HEK293T (cell line): ENCODE results near the gene SLC16A3.

Experiments used
- CTCF ChIA-PET: fragments of 350-600 bp; formaldehyde crosslinking; extraction: SDS; loops from one replicate; lab custom pipeline; 2021; ENCODE audit warnings: antibody characterized with exemption, inconsistent platforms; lab: Yijun Ruan, JAX
- POLR2A ChIA-PET: fragments of 350-600 bp; formaldehyde crosslinking; extraction: SDS; loops from one replicate; lab custom pipeline; 2020; ENCODE audit warnings: antibody characterized with exemption, inconsistent platforms; lab: Yijun Ruan, JAX
- DNase-seq: peaks from one replicate; pipeline ENCODE4 v3.0.0; 2012; ENCODE audit warnings: mixed read lengths; ENCODE audit errors: extremely low spot score
- ARNT ChIP-seq: fragments of 450-650 bp; IDR thresholded peaks from 2 replicates; pipeline ENCODE4 v1.6.1; 2017; ENCODE audit warnings: mild to moderate bottlenecking
- BHLHE40 ChIP-seq: fragments of 450-650 bp; IDR thresholded peaks from 2 replicates; pipeline ENCODE4 v1.6.1; 2016; ENCODE audit warnings: mild to moderate bottlenecking, moderate library complexity, borderline replicate concordance
- CTBP1 ChIP-seq: fragments of 450-650 bp; IDR thresholded peaks from 2 replicates; pipeline ENCODE4 v1.6.1; 2016; ENCODE audit warnings: borderline replicate concordance
- ELF4 ChIP-seq: fragments of 450-650 bp; IDR thresholded peaks from 2 replicates; pipeline ENCODE4 v1.6.1; 2017; ENCODE audit warnings: antibody characterized with exemption
- FOXA1 ChIP-seq: fragments of 450-650 bp; IDR thresholded peaks from 2 replicates; pipeline ENCODE4 v1.6.1; 2016; ENCODE audit warnings: mild to moderate bottlenecking
- FOXK2 ChIP-seq: fragments of 450-650 bp; IDR thresholded peaks from 2 replicates; pipeline ENCODE4 v1.6.1; 2016; ENCODE audit warnings: mild to moderate bottlenecking
- FOXM1 ChIP-seq: fragments of 450-650 bp; IDR thresholded peaks from 2 replicates; pipeline ENCODE4 v1.6.1; 2017; ENCODE audit warnings: mild to moderate bottlenecking, borderline replicate concordance
- HDGF ChIP-seq: fragments of 450-650 bp; IDR thresholded peaks from 2 replicates; pipeline ENCODE4 v1.6.1; 2017; ENCODE audit warnings: antibody characterized with exemption, borderline replicate concordance
- L3MBTL2 ChIP-seq: fragments of 450-650 bp; conservative IDR thresholded peaks from 2 replicates; pipeline ENCODE4 v1.6.1; 2016; ENCODE audit warnings: mild to moderate bottlenecking
- LEF1 ChIP-seq: fragments of 450-650 bp; IDR thresholded peaks from 2 replicates; pipeline ENCODE4 v1.6.1; 2017; ENCODE audit warnings: mild to moderate bottlenecking, borderline replicate concordance
- NFRKB ChIP-seq: fragments of 450-650 bp; IDR thresholded peaks from 2 replicates; pipeline ENCODE4 v1.6.1; 2016; ENCODE audit warnings: mild to moderate bottlenecking, moderate library complexity
- SP1 ChIP-seq: fragments of 450-650 bp; IDR thresholded peaks from 2 replicates; pipeline ENCODE4 v1.6.1; 2017
- SUZ12 ChIP-seq: fragments of 450-650 bp; IDR thresholded peaks from 2 replicates; pipeline ENCODE4 v1.6.1; 2016; ENCODE audit warnings: mild to moderate bottlenecking
- TARDBP ChIP-seq: fragments of 450-650 bp; IDR thresholded peaks from 2 replicates; pipeline ENCODE4 v1.6.1; 2016
- ZNF384 ChIP-seq: fragments of 450-650 bp; IDR thresholded peaks from 2 replicates; pipeline ENCODE4 v1.6.1; 2016
- TF ChIP-seq, protein P1 (sequence below): fragments of 450-650 bp; IDR thresholded peaks from 2 replicates; pipeline ENCODE4 v1.6.1; 2016

The SLC16A3 gene

DNA sequence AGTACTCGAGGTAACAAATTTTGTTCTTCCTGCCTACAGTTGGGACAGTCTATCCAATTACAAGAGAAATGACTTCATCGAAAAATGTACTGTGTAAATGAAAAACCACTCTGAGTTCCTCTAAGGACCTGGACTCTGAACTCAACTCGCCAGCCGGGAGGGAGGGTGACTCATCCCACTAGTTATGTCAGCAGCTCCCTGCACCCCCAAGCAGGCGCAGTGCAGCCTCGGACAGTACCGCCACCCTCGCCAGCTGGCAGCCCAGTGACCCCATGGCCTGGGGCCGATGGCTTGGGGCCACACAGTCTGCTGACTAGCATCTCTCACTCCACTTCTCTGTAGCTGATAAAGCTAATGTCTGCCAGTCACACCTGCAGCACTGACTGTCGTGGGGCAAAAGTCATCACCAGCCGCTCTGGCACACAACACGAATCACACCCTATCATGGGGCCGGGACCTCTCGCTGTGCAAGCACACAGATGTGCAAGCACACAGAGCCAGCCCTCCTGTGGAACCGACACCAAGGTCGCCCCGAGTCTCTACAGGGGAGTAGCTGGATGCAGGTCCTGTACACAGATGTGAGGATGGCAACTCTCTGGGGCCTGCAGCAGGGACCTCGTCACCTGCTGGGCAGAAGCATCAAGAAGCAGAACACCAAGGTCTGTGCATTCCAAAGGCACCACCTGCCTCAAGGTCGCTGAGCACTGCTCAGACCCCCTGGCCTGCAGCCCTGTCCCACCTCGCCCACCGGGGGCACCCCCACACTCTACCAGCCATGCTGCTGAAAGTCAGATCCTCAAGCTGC, 38.9 kb downstream of the SLC16A3 start:
- TF ChIP-seq SP1, result no peak
- TF ChIP-seq TARDBP, result no peak
- TF ChIP-seq ZNF384, result no peak
- TF ChIP-seq NFRKB, result no peak
- no peak for DNase-seq
- CTCF ChIA-PET, result interaction anchor here (0.6 kb wide), 1 partner anchor 181 kb away, joined by 3 read pairs; no protein-coding TSS in a partner anchor
- POLR2A ChIA-PET, result interaction anchor here (0.6 to 1.1 kb wide), 2 partner anchors 15 to 24 kb away, joined by 3 to 4 read pairs; no protein-coding TSS in a partner anchor

DNA sequence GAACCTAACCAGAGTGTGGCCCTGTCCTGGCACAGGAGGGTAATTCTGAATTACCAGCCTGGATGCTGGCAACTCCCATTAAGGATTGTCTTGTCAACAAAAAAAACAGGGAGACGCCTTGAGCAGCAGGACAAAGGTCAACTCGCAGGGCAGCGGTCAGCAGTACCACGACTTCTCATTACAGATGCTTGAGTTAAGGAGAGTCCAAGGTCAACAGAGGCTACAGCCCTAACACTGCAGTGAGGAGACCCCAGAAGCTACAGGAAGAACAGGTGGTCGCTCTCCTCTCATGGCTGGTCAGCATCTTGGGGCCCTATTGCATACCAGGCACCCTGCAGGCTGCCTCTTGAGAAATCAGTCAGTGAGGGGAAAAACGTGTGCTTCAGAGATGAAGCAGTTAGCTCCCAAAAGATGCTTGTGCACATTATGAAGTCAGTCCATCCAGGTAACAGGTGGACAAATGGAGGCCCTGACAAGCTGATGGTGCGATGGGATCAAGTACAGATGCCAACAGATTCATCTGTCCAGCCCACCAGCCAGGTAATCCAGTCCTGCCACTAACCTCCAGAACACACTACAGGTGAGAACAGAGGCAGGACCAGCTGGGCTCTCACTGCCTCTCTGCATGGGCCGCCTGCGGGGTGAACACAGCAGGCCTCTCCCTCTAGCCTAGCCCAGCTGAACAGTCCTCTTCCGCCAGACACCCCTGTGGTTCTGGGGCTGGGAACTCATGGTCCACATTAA, 40.5 kb downstream of the SLC16A3 start:
- CTCF ChIA-PET, result no interaction called here
- POLR2A ChIA-PET, result interaction anchor here (1.0 to 1.2 kb wide), 3 partner anchors 16 to 23 kb away, joined by 3 to 4 read pairs (median 3); no protein-coding TSS in a partner anchor

DNA sequence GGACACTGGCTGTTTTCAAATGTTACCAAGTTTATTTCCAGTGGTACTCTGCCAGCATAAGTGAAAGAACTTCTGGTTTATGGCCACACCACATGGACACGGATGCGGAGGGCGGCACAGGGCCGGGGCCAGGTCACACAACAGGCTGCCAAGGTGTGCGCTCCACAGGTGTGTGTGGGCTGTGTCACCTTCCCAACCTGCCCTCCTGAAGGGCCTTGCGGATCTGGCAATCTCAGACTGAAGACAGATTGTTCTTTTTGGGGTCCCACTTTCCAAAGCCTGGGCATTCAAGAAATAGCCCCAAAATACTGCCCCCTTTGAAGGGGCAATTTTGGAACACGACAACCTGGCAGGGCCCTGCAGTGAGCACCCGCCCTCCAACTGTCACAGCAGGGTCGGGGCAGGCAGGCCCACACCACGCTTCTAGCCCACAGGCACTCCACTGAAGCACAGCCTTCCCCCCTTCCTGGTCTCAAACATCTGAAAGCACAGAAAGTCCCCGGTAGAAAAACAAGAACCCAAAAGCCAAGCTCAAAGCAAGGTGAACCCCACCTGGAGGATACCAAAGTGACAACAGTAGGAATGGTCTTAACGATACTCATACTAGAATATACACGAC, 41.1 kb downstream of the SLC16A3 start:
- TF ChIP-seq FOXM1 (no peak), FOXK2 (no peak), LEF1 (no peak), SUZ12 (no peak), HDGF (no peak), SP1 (no peak), ELF4 (no peak), CTBP1 (no peak), TARDBP (no peak), L3MBTL2 (no peak), ARNT (no peak), FOXA1 (no peak), NFRKB (no peak), ZNF384 (no peak), BHLHE40 (no peak)
- TF ChIP-seq, protein P1, sequence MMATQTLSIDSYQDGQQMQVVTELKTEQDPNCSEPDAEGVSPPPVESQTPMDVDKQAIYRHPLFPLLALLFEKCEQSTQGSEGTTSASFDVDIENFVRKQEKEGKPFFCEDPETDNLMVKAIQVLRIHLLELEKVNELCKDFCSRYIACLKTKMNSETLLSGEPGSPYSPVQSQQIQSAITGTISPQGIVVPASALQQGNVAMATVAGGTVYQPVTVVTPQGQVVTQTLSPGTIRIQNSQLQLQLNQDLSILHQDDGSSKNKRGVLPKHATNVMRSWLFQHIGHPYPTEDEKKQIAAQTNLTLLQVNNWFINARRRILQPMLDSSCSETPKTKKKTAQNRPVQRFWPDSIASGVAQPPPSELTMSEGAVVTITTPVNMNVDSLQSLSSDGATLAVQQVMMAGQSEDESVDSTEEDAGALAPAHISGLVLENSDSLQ, result no peak
- no peak for DNase-seq
- POLR2A ChIA-PET, result interaction anchor here (1.0 to 1.7 kb wide), 4 partner anchors 15 to 23 kb away, joined by 3 to 4 read pairs (median 4); no protein-coding TSS in a partner anchor
- CTCF ChIA-PET, result no interaction called here

More for the DNA sequence above, 40.5 kb downstream of the SLC16A3 start:
- no peak for TF ChIP-seq SP1
- TF ChIP-seq LEF1, result no peak
- TF ChIP-seq, protein P1, result no peak
- no peak for TF ChIP-seq NFRKB
- no peak for TF ChIP-seq CTBP1
- no peak for TF ChIP-seq FOXA1
- no peak for TF ChIP-seq L3MBTL2
- no peak for TF ChIP-seq HDGF
- no peak for TF ChIP-seq ARNT
- no peak for TF ChIP-seq ZNF384
- TF ChIP-seq FOXK2, result no peak
- TF ChIP-seq TARDBP, result no peak
- TF ChIP-seq FOXM1, result no peak
- TF ChIP-seq BHLHE40, result no peak
- TF ChIP-seq ELF4, result no peak
- TF ChIP-seq SUZ12, result no peak
- DNase-seq, result no peak

DNA sequence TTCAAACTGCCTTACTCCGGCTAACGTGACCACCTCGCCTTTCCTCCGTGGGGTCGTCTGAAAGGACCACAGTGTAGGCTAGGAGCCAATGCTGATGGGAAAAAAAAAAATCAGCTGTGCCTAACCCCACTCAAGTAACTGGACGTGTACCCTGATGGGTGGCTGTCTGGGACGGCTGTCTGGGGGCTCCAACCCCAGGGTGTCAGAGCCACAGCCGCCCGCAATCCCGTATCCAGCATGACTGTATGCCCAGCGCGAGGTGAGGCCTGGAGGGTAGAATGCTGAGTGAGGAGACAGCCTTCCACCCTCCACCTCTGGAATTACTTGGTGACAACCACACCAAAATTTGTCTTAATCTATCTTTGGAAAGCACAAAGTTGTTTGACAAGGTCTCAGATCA, 41.8 kb downstream of the SLC16A3 start:
- no peak for TF ChIP-seq FOXK2
- TF ChIP-seq FOXA1, result no peak
- no peak for TF ChIP-seq ARNT
- no peak for TF ChIP-seq SUZ12
- TF ChIP-seq, protein P1, result no peak
- TF ChIP-seq CTBP1, result no peak
- TF ChIP-seq LEF1, result no peak
- no peak for TF ChIP-seq HDGF

DNA sequence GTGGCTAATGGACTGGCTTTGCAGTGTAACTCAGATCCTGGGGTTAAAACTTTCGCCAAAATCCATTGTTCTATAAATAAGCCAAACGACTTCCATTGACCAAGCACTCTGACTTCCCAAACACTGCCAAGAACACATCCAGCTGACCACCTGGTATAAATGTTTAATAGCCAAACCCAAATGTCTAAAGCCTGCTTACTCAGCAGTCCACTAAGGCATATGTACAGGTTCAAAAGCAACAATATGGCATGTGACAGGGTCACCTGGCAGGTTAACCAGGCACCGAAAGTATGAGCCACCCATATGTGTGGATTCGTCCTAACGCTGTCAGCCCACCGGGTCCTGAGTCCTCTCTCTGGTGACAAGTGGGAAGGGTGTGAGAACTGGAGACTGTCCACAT, 42.6 kb downstream of the SLC16A3 start:
- ChIA-PET CTCF (no interaction called here), POLR2A (interaction anchor here (1.7 kb wide), 1 partner anchor 21 kb away, joined by 4 read pairs; no protein-coding TSS in a partner anchor)
- TF ChIP-seq HDGF, result no peak
- TF ChIP-seq FOXK2, result no peak
- TF ChIP-seq NFRKB, result no peak
- TF ChIP-seq SP1, result no peak
- no peak for TF ChIP-seq CTBP1
- TF ChIP-seq LEF1, result no peak
- TF ChIP-seq FOXM1, result no peak
- TF ChIP-seq ZNF384, result no peak
- TF ChIP-seq, protein P1, result no peak
- no peak for TF ChIP-seq TARDBP
- no peak for TF ChIP-seq FOXA1
- TF ChIP-seq ARNT, result no peak
- TF ChIP-seq SUZ12, result no peak
- TF ChIP-seq L3MBTL2, result no peak
- DNase-seq, result no peak

More for the DNA sequence above, 41.8 kb downstream of the SLC16A3 start:
- no peak for DNase-seq
- ChIA-PET POLR2A (interaction anchor here (1.7 kb wide), 1 partner anchor 22 kb away, joined by 4 read pairs; no protein-coding TSS in a partner anchor), CTCF (no interaction called here)
